Measurements from ENCODE around the gene NSMCE1. TPM values are rescaled to one million over a fixed set of nuclear protein-coding genes. Genes with fewer than 3 reads are reported as not detected.

NSMCE1 gene
- total and polyA plus RNA-seq, 8 donors = 48.6 to 71.7 (median 65.0) TPM

- peaks cover 9 to 18% of the 10 kb centered on the region in 2 donors for H3K4me1 ChIP-seq
- H3K4me3 ChIP-seq = no peak overlapping the region
- DNase-seq (peak in 1 of 4 donors; percentile 58), ATAC-seq (no peak)
- no peaks in the 10 kb centered on the region for H3K27me3 ChIP-seq
- H3K27ac ChIP-seq = no peak overlapping the region
- intact Hi-C loops (cut with DNase I) = no loop called here
- peaks cover 0 to 50% of the 10 kb centered on the region in 2 donors for H3K36me3 ChIP-seq
- no peaks in the 10 kb centered on the region for H3K9me3 ChIP-seq
- no peak for TF ChIP-seq CTCF (IDR thresholded peaks at IDR 0.05)
These were observed 42.8 kb downstream of the NSMCE1 start for GRCh38 chr16:27225536-27226360.

GRCh38 chr16:27224741-27225300 is 43.8 kb downstream of the NSMCE1 start:
- DNase-seq (peak in 1 of 4 donors; percentile 15), ATAC-seq (no peak)
- Histone ChIP-seq H3K27ac (no peak overlapping the region), H3K36me3 (peaks cover 0 to 50% of the 10 kb centered on the region in 2 donors), H3K4me1 (peaks cover 9 to 18% of the 10 kb centered on the region in 2 donors), H3K27me3 (no peaks in the 10 kb centered on the region), H3K9me3 (no peaks in the 10 kb centered on the region), H3K4me3 (no peak overlapping the region)
- intact Hi-C loops (cut with DNase I) = no loop called here
- no peak for TF ChIP-seq CTCF (IDR thresholded peaks at IDR 0.05)

GRCh38 chr16:27224271-27224737 is 44.3 kb downstream of the NSMCE1 start:
- Histone ChIP-seq H3K9me3 (no peaks in the 10 kb centered on the region), H3K27ac (no peak overlapping the region), H3K36me3 (peaks cover 0 to 54% of the 10 kb centered on the region in 2 donors), H3K4me1 (peaks cover 9 to 17% of the 10 kb centered on the region in 2 donors), H3K27me3 (no peaks in the 10 kb centered on the region), H3K4me3 (no peak overlapping the region)
- DNase-seq (no peak), ATAC-seq (no peak)
- no peak for TF ChIP-seq CTCF (IDR thresholded peaks at IDR 0.05)
- intact Hi-C loops (cut with DNase I) = no loop called here

GRCh38 chr16:27223701-27224100 is 44.9 kb downstream of the NSMCE1 start:
- no peak for ATAC-seq
- TF ChIP-seq CTCF (IDR thresholded peaks at IDR 0.05) = no peak

GRCh38 chr16:27223226-27223610 is 45.4 kb downstream of the NSMCE1 start:
- Histone ChIP-seq H3K4me3 (no peak overlapping the region), H3K36me3 (peaks cover 0 to 61% of the 10 kb centered on the region in 2 donors), H3K27me3 (no peaks in the 10 kb centered on the region), H3K9me3 (no peaks in the 10 kb centered on the region), H3K27ac (peak overlapping the region in 1 of 2 donors; percentile 18), H3K4me1 (peaks cover 9 to 14% of the 10 kb centered on the region in 2 donors)
- no peak for ATAC-seq
- no peak for DNase-seq
- intact Hi-C loops (cut with DNase I) = no loop called here
- no peak for TF ChIP-seq CTCF (IDR thresholded peaks at IDR 0.05)

More at GRCh38 chr16:27223701-27224100, 44.9 kb downstream of the NSMCE1 start:
- H3K27ac ChIP-seq = no peak overlapping the region
- H3K9me3 ChIP-seq = no peaks in the 10 kb centered on the region
- H3K4me1 ChIP-seq = peaks cover 9 to 14% of the 10 kb centered on the region in 2 donors
- peaks cover 0 to 60% of the 10 kb centered on the region in 2 donors for H3K36me3 ChIP-seq
- no peak overlapping the region for H3K4me3 ChIP-seq
- no peak for DNase-seq
- intact Hi-C loops (cut with DNase I) = no loop called here
- no peaks in the 10 kb centered on the region for H3K27me3 ChIP-seq
